SK-N-SH (cell line): ENCODE results near the gene RNF13. TPM values are rescaled to one million over a fixed set of nuclear protein-coding genes. Genes with fewer than 3 reads are reported as not detected.

Experiments used
- CTCF ChIA-PET: fragments of 300-600, 350-600 bp; formaldehyde crosslinking; extraction: SDS; loops from one replicate; lab custom pipeline; 2021; lab: Yijun Ruan, JAX
- POLR2A ChIA-PET: fragments of 350-600 bp; sonication (Branson Sonifier 250); formaldehyde crosslinking; extraction: SDS; loops from one replicate; lab custom pipeline; 2020; ENCODE audit warnings: antibody characterized with exemption, inconsistent platforms; lab: Yijun Ruan, JAX
- DNase-seq: peaks from one replicate; pipeline ENCODE4 v3.0.0; 2012
- H2AFZ ChIP-seq: fragments of 200-600 bp; sonication (generic); 2 replicates; pipeline ENCODE4 v1.8.1; 2016; ENCODE audit warnings: antibody characterized with exemption, mild to moderate bottlenecking, low read depth
- H3F3A ChIP-seq: fragments of 200-600 bp; sonication (generic); replicated peaks from 2 replicates; pipeline ENCODE3; 2016; ENCODE audit warnings: antibody characterized with exemption, mild to moderate bottlenecking; ENCODE audit not compliant: insufficient read depth
- H3K27ac ChIP-seq, 2 experiments: fragments of 200-500 bp in 1 of 2; fragments of 200-600 bp in 1 of 2; sonication (Bioruptor generic) in 1 of 2; sonication (generic), shearing (Covaris generic) in 1 of 2; 2 replicates each; pipeline versions ENCODE4 v1.5.1 to v1.6.1; 2014 to 2016; ENCODE audit warnings: low read depth in 2 of 2, inconsistent platforms in 1 of 2, low read length in 1 of 2, mild to moderate bottlenecking in 1 of 2, mixed read lengths in 1 of 2
- H3K27me3 ChIP-seq: fragments of 200-600 bp; sonication (generic), shearing (Covaris generic); 2 replicates; pipeline ENCODE4 v1.6.1; 2016; ENCODE audit warnings: mixed run types; ENCODE audit not compliant: insufficient read depth
- H3K36me3 ChIP-seq, 2 experiments: fragments of 200-500 bp in 1 of 2; fragments of 200-600 bp in 1 of 2; sonication (Bioruptor generic) in 1 of 2; sonication (generic) in 1 of 2; replicated peaks in 1 of 2; 2 replicates each; pipeline versions ENCODE3 to v1.5.1; 2014 to 2016; ENCODE audit warnings: low read length in 1 of 2, mild to moderate bottlenecking in 1 of 2; ENCODE audit not compliant: insufficient read depth in 2 of 2, control insufficient read depth in 1 of 2
- H3K4me1 ChIP-seq, 2 experiments: fragments of 200-500 bp in 1 of 2; fragments of 200-600 bp in 1 of 2; sonication (Bioruptor generic) in 1 of 2; sonication (generic), shearing (Covaris generic) in 1 of 2; 2 replicates each; pipeline versions ENCODE4 v1.5.1 to v1.6.1; 2014 to 2016; ENCODE audit warnings: low read depth in 1 of 2, low read length in 1 of 2, mixed run types in 1 of 2; ENCODE audit not compliant: insufficient read depth in 2 of 2, control insufficient read depth in 1 of 2
- H3K4me2 ChIP-seq: fragments of 200-600 bp; sonication (generic), shearing (Covaris generic); 2 replicates; pipeline ENCODE4 v1.6.1; 2017; ENCODE audit warnings: mixed run types
- H3K4me3 ChIP-seq, 2 experiments: fragments of 200-500 bp in 1 of 2; fragments of 200-600 bp in 1 of 2; sonication (Bioruptor generic) in 1 of 2; sonication (generic), shearing (Covaris generic) in 1 of 2; 2 replicates each; pipeline versions ENCODE4 v1.5.1 to v1.8.1; 2014 to 2016; ENCODE audit warnings: low read depth in 2 of 2, inconsistent platforms in 1 of 2, low read length in 1 of 2, mild to moderate bottlenecking in 1 of 2, mixed read lengths in 1 of 2, moderate library complexity in 1 of 2
- H3K79me2 ChIP-seq: fragments of 200-600 bp; sonication (generic); 2 replicates; pipeline ENCODE4 v1.8.1; 2017; ENCODE audit warnings: mild to moderate bottlenecking; ENCODE audit not compliant: insufficient read depth
- H3K9ac ChIP-seq: fragments of 200-600 bp; sonication (generic); 2 replicates; pipeline ENCODE4 v1.6.1; 2017; ENCODE audit warnings: mixed run types
- H3K9me2 ChIP-seq: fragments of 200-600 bp; sonication (generic); 2 replicates; pipeline ENCODE4 v1.6.1; 2017; ENCODE audit warnings: mixed run types
- H3K9me3 ChIP-seq: fragments of 200-600 bp; sonication (generic); 2 replicates; pipeline ENCODE4 v1.6.1; 2017; ENCODE audit warnings: mixed run types, mild to moderate bottlenecking, moderate library complexity
- H4K20me1 ChIP-seq: fragments of 200-600 bp; sonication (generic); 2 replicates; pipeline ENCODE4 v1.6.1; 2017; ENCODE audit warnings: mild to moderate bottlenecking, mixed run types; ENCODE audit not compliant: insufficient read depth
- CHD2 ChIP-seq: fragments of 150-350 bp; IDR thresholded peaks from 2 replicates; pipeline ENCODE4 v1.6.1; 2018; ENCODE audit warnings: low read length; ENCODE audit not compliant: partially characterized antibody
- EP300 ChIP-seq, 2 experiments: IDR thresholded peaks; 2 replicates each; pipeline versions ENCODE4 v1.4.0 to v1.6.1; 2012; ENCODE audit warnings: borderline replicate concordance in 1 of 2, low read depth in 1 of 2, low read length in 1 of 2
- EZH2phosphoT487 ChIP-seq: fragments of 200-600 bp; sonication (generic); IDR thresholded peaks from 2 replicates; pipeline ENCODE4 v1.6.1; 2017; ENCODE audit warnings: low read depth, mixed run types, mild to moderate bottlenecking, antibody characterized with exemption, moderate library complexity, borderline replicate concordance
- FOXM1 ChIP-seq: IDR thresholded peaks from 2 replicates; pipeline ENCODE4 v1.4.0; 2012; ENCODE audit warnings: low read depth, mild to moderate bottlenecking
- GABPA ChIP-seq: IDR thresholded peaks from 2 replicates; pipeline ENCODE4 v1.4.0; 2012; ENCODE audit warnings: low read depth, mild to moderate bottlenecking
- MEF2A ChIP-seq: IDR thresholded peaks from 2 replicates; pipeline ENCODE4 v1.4.0; 2012; ENCODE audit warnings: low read depth, borderline replicate concordance
- MXI1 ChIP-seq: IDR thresholded peaks from 2 replicates; pipeline ENCODE4 v1.6.1; 2012; ENCODE audit warnings: mild to moderate bottlenecking, low read depth, low read length, improper control_type of control experiment
- NFIC ChIP-seq: IDR thresholded peaks from 2 replicates; pipeline ENCODE4 v1.4.0; 2012; ENCODE audit warnings: borderline replicate concordance
- NRF1 ChIP-seq: IDR thresholded peaks from 2 replicates; pipeline ENCODE4 v1.6.1; 2012; ENCODE audit warnings: low read depth, mild to moderate bottlenecking, low read length
- PBX3 ChIP-seq: IDR thresholded peaks from 2 replicates; pipeline ENCODE4; 2012
- POLR2AphosphoS5 ChIP-seq: IDR thresholded peaks from 2 replicates; pipeline ENCODE4 v1.6.1; 2012; ENCODE audit warnings: low read depth, low read length
- RCOR1 ChIP-seq: fragments of 150-350 bp; IDR thresholded peaks from 2 replicates; pipeline ENCODE4 v1.6.1; 2017; ENCODE audit warnings: antibody characterized with exemption, low read length
- SIN3A ChIP-seq: IDR thresholded peaks from 2 replicates; pipeline ENCODE4 v1.6.1; 2012; ENCODE audit warnings: low read depth, mild to moderate bottlenecking, low read length, moderate library complexity, borderline replicate concordance
- SMC3 ChIP-seq: IDR thresholded peaks from 2 replicates; pipeline ENCODE4 v1.6.1; 2012; ENCODE audit warnings: low read depth, low read length, improper control_type of control experiment
- TAF1 ChIP-seq: IDR thresholded peaks from 2 replicates; pipeline ENCODE4 v1.6.1; 2012; ENCODE audit warnings: low read depth, mild to moderate bottlenecking, low read length, moderate library complexity, borderline replicate concordance
- USF2 ChIP-seq: fragments of 150-350 bp; IDR thresholded peaks from 2 replicates; pipeline ENCODE4 v1.6.1; 2017; ENCODE audit warnings: antibody characterized with exemption, low read length, low read depth, borderline replicate concordance
- YY1 ChIP-seq: IDR thresholded peaks from 2 replicates; pipeline ENCODE4 v1.4.0; 2012; ENCODE audit warnings: low read depth, mild to moderate bottlenecking
- WGBS: methylation state at CpG from one replicate; pipeline ENCODE4 v1.1.6; 2017; ENCODE audit warnings: low lambda C conversion rate; 5-methylcytosine and 5-hydroxymethylcytosine counted together
- polyA plus RNA-seq, 3 experiments: library from polyadenylated mRNA; depleted of rRNA; stranded (reverse); fragments of >200 nt; gene quantifications; 2 replicates each; pipeline ENCODE4 v1.2.3, GENCODE V29; 2012
- TF ChIP-seq, protein P1 (sequence below): IDR thresholded peaks from 2 replicates; pipeline ENCODE4 v1.6.1; 2012; ENCODE audit warnings: mild to moderate bottlenecking, low read depth, low read length, moderate library complexity
- TF ChIP-seq, protein P2 (sequence below): fragments of 150-350 bp; IDR thresholded peaks from 2 replicates; pipeline ENCODE4 v1.6.1; 2016; ENCODE audit warnings: mild to moderate bottlenecking, low read depth, low read length
- TF ChIP-seq, protein P3 (sequence below): fragments of 200-600 bp; sonication (generic); IDR thresholded peaks from 2 replicates; pipeline ENCODE4 v1.6.1; 2017; ENCODE audit warnings: antibody characterized with exemption, mild to moderate bottlenecking, moderate library complexity

Gene RNF13
- polyA plus RNA-seq, 1 of the 3 experiments (the other 2 are of a cell fraction) = 14.9 TPM

- TF ChIP-seq NFIC = no peak
Measured at GRCh38 chr3:149959443-149959842, 146.4 kb downstream of the RNF13 start (continued).

DNA sequence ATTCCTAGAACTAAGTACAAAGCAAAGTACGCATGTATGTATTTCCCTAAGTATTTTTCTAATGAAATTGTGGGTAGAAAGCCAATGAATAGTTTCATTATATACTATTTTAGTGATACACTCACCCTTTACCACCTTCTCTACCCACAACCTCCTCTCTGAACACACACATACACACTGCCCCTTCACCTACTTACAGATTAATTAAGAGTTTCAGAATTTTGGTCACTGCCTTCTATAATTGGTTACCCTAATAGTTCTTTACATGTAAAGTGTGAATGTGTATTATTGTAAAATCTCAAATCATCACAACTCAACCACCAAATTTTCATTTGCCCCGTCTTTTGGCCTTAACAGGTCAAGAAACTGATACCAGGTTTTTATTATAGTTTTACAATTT lies 150.5 kb downstream of the RNF13 start:
- peaks cover 96% of the 10 kb centered on the region for H3K79me2 ChIP-seq
- H3K9me2 ChIP-seq = no peaks in the 10 kb centered on the region
- H3F3A ChIP-seq = peaks cover 26% of the 10 kb centered on the region
- no peaks in the 10 kb centered on the region for H3K27me3 ChIP-seq
- peaks cover 8 to 21% of the 10 kb centered on the region in 2 experiments; a peak in 3 of 4 replicates for H3K4me1 ChIP-seq
- no peak overlapping the region for H3K9ac ChIP-seq
- ChIA-PET POLR2A (no interaction called here), CTCF (interaction anchor here (1.7 to 11.5 kb wide), 3 partner anchors 8 to 220 kb away, joined by 6 to 134 read pairs (median 7); no protein-coding TSS in a partner anchor)
- DNase-seq = no peak
- no peaks in the 10 kb centered on the region for H3K9me3 ChIP-seq
- 91% methylated on average over 2 of the region's 2 CpGs for WGBS
- no peak overlapping the region for H3K4me3 ChIP-seq
- no peak overlapping the region for H2AFZ ChIP-seq
- H3K36me3 ChIP-seq = peaks cover 75 to 81% of the 10 kb centered on the region in 2 experiments
- no peak overlapping the region for H3K27ac ChIP-seq
- H3K4me2 ChIP-seq = no peak overlapping the region
- peaks cover 71% of the 10 kb centered on the region for H4K20me1 ChIP-seq
- TF ChIP-seq GABPA (no peak), PBX3 (no peak), NFIC (no peak), EZH2phosphoT487 (no peak), FOXM1 (no peak), YY1 (no peak), TAF1 (no peak), RCOR1 (no peak), SIN3A (no peak), MEF2A (no peak), USF2 (no peak), MXI1 (no peak), NRF1 (no peak), CHD2 (no peak), SMC3 (no peak), EP300 (IDR thresholded peaks at IDR 0.05; ENCODE audit: borderline replicate concordance in 1 of 2, low read depth in 1 of 2, low read length in 1 of 2) (no peak), POLR2AphosphoS5 (no peak)
- TF ChIP-seq, protein P1, sequence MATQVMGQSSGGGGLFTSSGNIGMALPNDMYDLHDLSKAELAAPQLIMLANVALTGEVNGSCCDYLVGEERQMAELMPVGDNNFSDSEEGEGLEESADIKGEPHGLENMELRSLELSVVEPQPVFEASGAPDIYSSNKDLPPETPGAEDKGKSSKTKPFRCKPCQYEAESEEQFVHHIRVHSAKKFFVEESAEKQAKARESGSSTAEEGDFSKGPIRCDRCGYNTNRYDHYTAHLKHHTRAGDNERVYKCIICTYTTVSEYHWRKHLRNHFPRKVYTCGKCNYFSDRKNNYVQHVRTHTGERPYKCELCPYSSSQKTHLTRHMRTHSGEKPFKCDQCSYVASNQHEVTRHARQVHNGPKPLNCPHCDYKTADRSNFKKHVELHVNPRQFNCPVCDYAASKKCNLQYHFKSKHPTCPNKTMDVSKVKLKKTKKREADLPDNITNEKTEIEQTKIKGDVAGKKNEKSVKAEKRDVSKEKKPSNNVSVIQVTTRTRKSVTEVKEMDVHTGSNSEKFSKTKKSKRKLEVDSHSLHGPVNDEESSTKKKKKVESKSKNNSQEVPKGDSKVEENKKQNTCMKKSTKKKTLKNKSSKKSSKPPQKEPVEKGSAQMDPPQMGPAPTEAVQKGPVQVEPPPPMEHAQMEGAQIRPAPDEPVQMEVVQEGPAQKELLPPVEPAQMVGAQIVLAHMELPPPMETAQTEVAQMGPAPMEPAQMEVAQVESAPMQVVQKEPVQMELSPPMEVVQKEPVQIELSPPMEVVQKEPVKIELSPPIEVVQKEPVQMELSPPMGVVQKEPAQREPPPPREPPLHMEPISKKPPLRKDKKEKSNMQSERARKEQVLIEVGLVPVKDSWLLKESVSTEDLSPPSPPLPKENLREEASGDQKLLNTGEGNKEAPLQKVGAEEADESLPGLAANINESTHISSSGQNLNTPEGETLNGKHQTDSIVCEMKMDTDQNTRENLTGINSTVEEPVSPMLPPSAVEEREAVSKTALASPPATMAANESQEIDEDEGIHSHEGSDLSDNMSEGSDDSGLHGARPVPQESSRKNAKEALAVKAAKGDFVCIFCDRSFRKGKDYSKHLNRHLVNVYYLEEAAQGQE = no peak
- TF ChIP-seq, protein P2, sequence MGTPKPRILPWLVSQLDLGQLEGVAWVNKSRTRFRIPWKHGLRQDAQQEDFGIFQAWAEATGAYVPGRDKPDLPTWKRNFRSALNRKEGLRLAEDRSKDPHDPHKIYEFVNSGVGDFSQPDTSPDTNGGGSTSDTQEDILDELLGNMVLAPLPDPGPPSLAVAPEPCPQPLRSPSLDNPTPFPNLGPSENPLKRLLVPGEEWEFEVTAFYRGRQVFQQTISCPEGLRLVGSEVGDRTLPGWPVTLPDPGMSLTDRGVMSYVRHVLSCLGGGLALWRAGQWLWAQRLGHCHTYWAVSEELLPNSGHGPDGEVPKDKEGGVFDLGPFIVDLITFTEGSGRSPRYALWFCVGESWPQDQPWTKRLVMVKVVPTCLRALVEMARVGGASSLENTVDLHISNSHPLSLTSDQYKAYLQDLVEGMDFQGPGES = no peak
- TF ChIP-seq, protein P3, sequence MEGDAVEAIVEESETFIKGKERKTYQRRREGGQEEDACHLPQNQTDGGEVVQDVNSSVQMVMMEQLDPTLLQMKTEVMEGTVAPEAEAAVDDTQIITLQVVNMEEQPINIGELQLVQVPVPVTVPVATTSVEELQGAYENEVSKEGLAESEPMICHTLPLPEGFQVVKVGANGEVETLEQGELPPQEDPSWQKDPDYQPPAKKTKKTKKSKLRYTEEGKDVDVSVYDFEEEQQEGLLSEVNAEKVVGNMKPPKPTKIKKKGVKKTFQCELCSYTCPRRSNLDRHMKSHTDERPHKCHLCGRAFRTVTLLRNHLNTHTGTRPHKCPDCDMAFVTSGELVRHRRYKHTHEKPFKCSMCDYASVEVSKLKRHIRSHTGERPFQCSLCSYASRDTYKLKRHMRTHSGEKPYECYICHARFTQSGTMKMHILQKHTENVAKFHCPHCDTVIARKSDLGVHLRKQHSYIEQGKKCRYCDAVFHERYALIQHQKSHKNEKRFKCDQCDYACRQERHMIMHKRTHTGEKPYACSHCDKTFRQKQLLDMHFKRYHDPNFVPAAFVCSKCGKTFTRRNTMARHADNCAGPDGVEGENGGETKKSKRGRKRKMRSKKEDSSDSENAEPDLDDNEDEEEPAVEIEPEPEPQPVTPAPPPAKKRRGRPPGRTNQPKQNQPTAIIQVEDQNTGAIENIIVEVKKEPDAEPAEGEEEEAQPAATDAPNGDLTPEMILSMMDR = no peak
